Measurements from ENCODE around the gene TOLLIP.

Gene TOLLIP

GRCh38 chr11:1280116-1281035 lies 29.1 kb downstream of the TOLLIP start:
- no peak for TF ChIP-seq CTCF (IDR thresholded peaks at IDR 0.05; ENCODE audit: low read depth, low read length)
- Histone ChIP-seq H3K4me3 (ENCODE audit: low read depth, low read length) (no peak overlapping the region), H3K27ac (no peak overlapping the region), H3K27me3 (ENCODE audit: insufficient read depth, low read depth, severe bottlenecking) (no peaks in the 10 kb centered on the region), H3K36me3 (peaks cover 41% of the 10 kb centered on the region), H3K9me3 (ENCODE audit: severe bottlenecking) (no peaks in the 10 kb centered on the region)
- no peak for DNase-seq

- no peak for DNase-seq
- Histone ChIP-seq H3K27ac (no peak overlapping the region), H3K4me3 (ENCODE audit: low read depth, low read length) (no peak overlapping the region), H3K36me3 (peaks cover 46% of the 10 kb centered on the region), H3K9me3 (ENCODE audit: severe bottlenecking) (no peaks in the 10 kb centered on the region), H3K27me3 (ENCODE audit: insufficient read depth, low read depth, severe bottlenecking) (no peaks in the 10 kb centered on the region)
- no peak for TF ChIP-seq CTCF (IDR thresholded peaks at IDR 0.05; ENCODE audit: low read depth, low read length)
These were observed 29.8 kb downstream of the TOLLIP start for GRCh38 chr11:1279674-1280055.

- Histone ChIP-seq H3K9me3 (ENCODE audit: severe bottlenecking) (no peaks in the 10 kb centered on the region), H3K36me3 (peaks cover 44% of the 10 kb centered on the region), H3K4me3 (ENCODE audit: low read depth, low read length) (no peak overlapping the region), H3K27me3 (ENCODE audit: insufficient read depth, low read depth, severe bottlenecking) (no peaks in the 10 kb centered on the region), H3K27ac (no peak overlapping the region)
- TF ChIP-seq CTCF (IDR thresholded peaks at IDR 0.05; ENCODE audit: low read depth, low read length): no peak
- no peak for DNase-seq
These were observed 30.4 kb downstream of the TOLLIP start for GRCh38 chr11:1278766-1279673.

GRCh38 chr11:1277936-1278512 lies 31.4 kb downstream of the TOLLIP start:
- Histone ChIP-seq H3K27ac (no peak overlapping the region), H3K9me3 (ENCODE audit: severe bottlenecking) (no peaks in the 10 kb centered on the region), H3K36me3 (peaks cover 34% of the 10 kb centered on the region), H3K27me3 (ENCODE audit: insufficient read depth, low read depth, severe bottlenecking) (no peaks in the 10 kb centered on the region), H3K4me3 (ENCODE audit: low read depth, low read length) (no peak overlapping the region)
- no peak for TF ChIP-seq CTCF (IDR thresholded peaks at IDR 0.05; ENCODE audit: low read depth, low read length)
- DNase-seq: no peak

DNA sequence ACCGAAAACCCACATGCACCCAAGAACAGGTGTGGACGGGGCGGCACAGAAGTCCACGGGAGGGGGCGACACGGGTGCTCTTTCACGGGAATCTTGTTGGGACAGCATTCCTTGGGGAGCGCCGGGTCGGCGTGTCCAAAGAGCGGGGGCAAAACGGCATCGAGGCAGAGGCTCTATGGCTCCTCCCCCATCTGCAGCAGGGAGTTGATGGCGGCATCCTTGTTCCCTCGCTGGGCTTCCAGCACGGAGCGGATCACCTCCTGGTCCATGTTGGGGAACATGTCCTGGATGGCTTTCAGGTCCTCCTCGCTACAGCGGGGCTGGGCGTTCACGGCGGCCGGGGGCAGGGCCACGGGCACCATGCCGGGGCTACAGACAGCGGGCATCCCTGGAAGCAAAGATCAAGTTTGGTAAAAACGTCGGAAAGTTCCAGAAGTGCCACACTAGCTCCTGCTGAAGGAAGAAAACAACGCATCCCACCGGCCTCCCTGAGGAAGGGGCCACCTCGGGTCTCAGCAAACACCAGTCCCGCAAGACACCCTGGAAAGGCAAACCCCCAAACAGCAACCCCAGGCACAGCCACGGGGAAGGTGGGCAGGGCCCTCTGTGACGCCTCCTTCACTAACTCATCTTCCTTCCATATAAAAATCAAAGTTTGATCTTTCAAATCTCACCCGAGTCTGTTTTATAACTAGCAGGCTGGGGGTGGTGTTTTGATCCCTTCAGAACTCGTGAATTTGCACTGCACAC lies 32.4 kb downstream of the TOLLIP start:
- H3K9me3 ChIP-seq (ENCODE audit: severe bottlenecking): no peaks in the 10 kb centered on the region
- DNase-seq: no peak
- TF ChIP-seq CTCF (IDR thresholded peaks at IDR 0.05; ENCODE audit: low read depth, low read length): no peak
- H3K27me3 ChIP-seq (ENCODE audit: insufficient read depth, low read depth, severe bottlenecking): no peaks in the 10 kb centered on the region
- peaks cover 33% of the 10 kb centered on the region for H3K36me3 ChIP-seq
- H3K4me3 ChIP-seq (ENCODE audit: low read depth, low read length): no peak overlapping the region
- no peak overlapping the region for H3K27ac ChIP-seq
